K562 (cell line): ENCODE data around the gene SH3BGRL3. TPM values are rescaled to one million over a fixed set of nuclear protein-coding genes. Genes with fewer than 3 reads are reported as not detected.

ENCODE experiments used
- BACH1 ChIP-seq: fragments of 200-800 bp; sonication (Bioruptor generic); IDR thresholded peaks from 2 replicates; pipeline ENCODE4 v1.6.1; 2016; ENCODE audit warnings: missing genetic modification characterization, missing compliant biosample characterization
- FOXO4 ChIP-seq: fragments of 450-650 bp; formaldehyde crosslinking; IDR thresholded peaks from 2 replicates; pipeline ENCODE4 v1.4.0; 2020; ENCODE audit warnings: mild to moderate bottlenecking, moderate library complexity
- GMEB1 ChIP-seq: fragments of 250-450 bp; sonication (Bioruptor Pico); IDR thresholded peaks from 2 replicates; pipeline ENCODE4 v1.4.0; 2020; ENCODE audit warnings: mild to moderate bottlenecking
- KAT7 ChIP-seq: sonication (generic); formaldehyde crosslinking; IDR thresholded peaks from 2 replicates; pipeline ENCODE4 v1.8.0; 2022; ENCODE audit warnings: missing genetic modification reagents, mild to moderate bottlenecking, borderline replicate concordance
- MEIS2 ChIP-seq: fragments of 450-650 bp; IDR thresholded peaks from 2 replicates; pipeline ENCODE4 v1.6.1; 2014; ENCODE audit warnings: mild to moderate bottlenecking; ENCODE audit not compliant: partially characterized antibody
- NFE2 ChIP-seq: IDR thresholded peaks from 2 replicates; pipeline ENCODE4 v1.6.1; 2014; ENCODE audit warnings: antibody characterized with exemption, low read depth
- SMARCA5 ChIP-seq: fragments of 450-650 bp; IDR thresholded peaks from 2 replicates; pipeline ENCODE4 v1.6.1; 2016
- ZNF175 ChIP-seq: fragments of 200-800 bp; sonication (Bioruptor generic); IDR thresholded peaks from 2 replicates; pipeline ENCODE4 v1.6.1; 2016; ENCODE audit warnings: low read depth, mild to moderate bottlenecking, missing genetic modification characterization, missing compliant biosample characterization
- ZNF507 ChIP-seq: conservative IDR thresholded peaks from 2 replicates; pipeline ENCODE4 v1.6.1; 2017; ENCODE audit warnings: missing genetic modification characterization, missing compliant biosample characterization
- ZNF518B ChIP-seq: fragments of 250-450 bp; sonication (Bioruptor Pico); IDR thresholded peaks from 2 replicates; pipeline ENCODE4 v1.5.0; 2021; ENCODE audit warnings: mild to moderate bottlenecking, moderate library complexity
- ZNF644 ChIP-seq: fragments of 200-800 bp; sonication (Bioruptor generic); IDR thresholded peaks from 2 replicates; pipeline ENCODE4 v1.6.1; 2016; ENCODE audit warnings: low read depth, missing genetic modification characterization, missing compliant biosample characterization
- ZNF695 ChIP-seq: fragments of 450-650 bp; formaldehyde crosslinking; IDR thresholded peaks from 2 replicates; pipeline ENCODE4 v1.4.0; 2020; ENCODE audit warnings: mild to moderate bottlenecking, moderate library complexity
- ZNF75A ChIP-seq: fragments of 450-650 bp; formaldehyde crosslinking; IDR thresholded peaks from 2 replicates; pipeline ENCODE4 v1.4.0; 2020; ENCODE audit warnings: mild to moderate bottlenecking
- polyA plus RNA-seq, 8 experiments: library from polyadenylated mRNA; depleted of rRNA in 4 of 8; stranded (reverse) in 5 of 8; unstranded in 3 of 8; fragments of >200 nt; fragmentation: Nextera tagmentation in 2 of 8; fragmentation: Illumina TruSeq in 1 of 8; extraction: Ambion mirVana in 2 of 8; extraction: Trizol in 1 of 8; gene quantifications; 2 replicates each; pipeline versions ENCODE4 v1.2.1 to v1.2.3, GENCODE V29; 2011 to 2014; ENCODE audit warnings: inconsistent platforms in 1 of 8, missing spikeins in 1 of 8
- total RNA-seq, 7 experiments: library from RNA; depleted of rRNA in 6 of 7; stranded (reverse); fragments of >200 nt in 6 of 7; fragmentation: Illumina TruSeq in 2 of 7; extraction: Trizol in 2 of 7; gene quantifications; 2 replicates each; pipeline versions ENCODE4 v1.2.1 to v1.2.3, GENCODE V29; 2011 to 2021; ENCODE audit warnings: low replicate concordance in 1 of 7
- TF ChIP-seq, protein P1 (sequence below): fragments of 250-450 bp; sonication (Bioruptor Pico); IDR thresholded peaks from 2 replicates; pipeline ENCODE4 v1.5.0; 2020; ENCODE audit warnings: mild to moderate bottlenecking, borderline replicate concordance
- TF ChIP-seq, protein P2 (sequence below): fragments of 450-650 bp; IDR thresholded peaks from 2 replicates; pipeline ENCODE4 v1.6.1; 2016

The SH3BGRL3 gene
- total and polyA plus RNA-seq, 9 of the 15 experiments (the other 6 are each of a cell fraction or from before 2014, with no cell fraction given): 30.3 to 140 (median 54.2) TPM

DNA sequence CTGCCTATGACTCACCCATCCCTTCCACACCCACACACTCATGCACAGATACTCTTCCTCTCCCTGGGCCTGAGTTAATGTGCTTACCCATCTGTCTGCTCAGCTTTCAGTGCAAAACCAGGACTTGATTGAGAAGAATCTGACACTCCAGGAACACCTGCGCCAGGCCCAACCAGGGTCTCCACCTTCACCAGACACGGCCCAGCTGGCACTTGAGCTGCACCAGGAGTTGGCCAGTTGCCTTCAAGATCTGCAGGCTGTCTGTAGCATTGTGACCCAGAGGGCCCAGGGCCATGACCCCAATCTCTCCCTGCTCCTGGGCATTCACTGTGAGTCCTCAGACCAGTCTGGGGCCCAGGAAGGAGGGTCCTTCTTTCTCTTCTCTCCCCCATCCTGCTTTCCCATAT, 3.5 kb upstream of the SH3BGRL3 start (continued):
- TF ChIP-seq BACH1 (tag) (no peak), ZNF507 (tag) (no peak), NFE2 (no peak; the same call in 1 of the 2 replicates), ZNF75A (CRISPR knock-in tag) (no peak), GMEB1 (CRISPR knock-in tag) (no peak), ZNF644 (tag) (no peak), ZNF695 (CRISPR knock-in tag) (no peak), FOXO4 (CRISPR knock-in tag) (no peak), ZNF518B (CRISPR knock-in tag) (no peak), KAT7 (CRISPR knock-in tag) (no peak), ZNF175 (CRISPR knock-in tag) (no peak), MEIS2 (no peak), SMARCA5 (no peak)
- TF ChIP-seq, protein P1, sequence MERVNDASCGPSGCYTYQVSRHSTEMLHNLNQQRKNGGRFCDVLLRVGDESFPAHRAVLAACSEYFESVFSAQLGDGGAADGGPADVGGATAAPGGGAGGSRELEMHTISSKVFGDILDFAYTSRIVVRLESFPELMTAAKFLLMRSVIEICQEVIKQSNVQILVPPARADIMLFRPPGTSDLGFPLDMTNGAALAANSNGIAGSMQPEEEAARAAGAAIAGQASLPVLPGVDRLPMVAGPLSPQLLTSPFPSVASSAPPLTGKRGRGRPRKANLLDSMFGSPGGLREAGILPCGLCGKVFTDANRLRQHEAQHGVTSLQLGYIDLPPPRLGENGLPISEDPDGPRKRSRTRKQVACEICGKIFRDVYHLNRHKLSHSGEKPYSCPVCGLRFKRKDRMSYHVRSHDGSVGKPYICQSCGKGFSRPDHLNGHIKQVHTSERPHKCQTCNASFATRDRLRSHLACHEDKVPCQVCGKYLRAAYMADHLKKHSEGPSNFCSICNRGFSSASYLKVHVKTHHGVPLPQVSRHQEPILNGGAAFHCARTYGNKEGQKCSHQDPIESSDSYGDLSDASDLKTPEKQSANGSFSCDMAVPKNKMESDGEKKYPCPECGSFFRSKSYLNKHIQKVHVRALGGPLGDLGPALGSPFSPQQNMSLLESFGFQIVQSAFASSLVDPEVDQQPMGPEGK (CRISPR knock-in tag): no peak
- TF ChIP-seq, protein P2, sequence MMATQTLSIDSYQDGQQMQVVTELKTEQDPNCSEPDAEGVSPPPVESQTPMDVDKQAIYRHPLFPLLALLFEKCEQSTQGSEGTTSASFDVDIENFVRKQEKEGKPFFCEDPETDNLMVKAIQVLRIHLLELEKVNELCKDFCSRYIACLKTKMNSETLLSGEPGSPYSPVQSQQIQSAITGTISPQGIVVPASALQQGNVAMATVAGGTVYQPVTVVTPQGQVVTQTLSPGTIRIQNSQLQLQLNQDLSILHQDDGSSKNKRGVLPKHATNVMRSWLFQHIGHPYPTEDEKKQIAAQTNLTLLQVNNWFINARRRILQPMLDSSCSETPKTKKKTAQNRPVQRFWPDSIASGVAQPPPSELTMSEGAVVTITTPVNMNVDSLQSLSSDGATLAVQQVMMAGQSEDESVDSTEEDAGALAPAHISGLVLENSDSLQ: no peak
